ENCODE data around the gene POP7. TPM values are rescaled to one million over a fixed set of nuclear protein-coding genes. Genes with fewer than 3 reads are reported as not detected.

The POP7 gene
- total RNA-seq, 4 donors from 2014 or later: 15.8 to 44.8 (median 21.0) TPM

DNA sequence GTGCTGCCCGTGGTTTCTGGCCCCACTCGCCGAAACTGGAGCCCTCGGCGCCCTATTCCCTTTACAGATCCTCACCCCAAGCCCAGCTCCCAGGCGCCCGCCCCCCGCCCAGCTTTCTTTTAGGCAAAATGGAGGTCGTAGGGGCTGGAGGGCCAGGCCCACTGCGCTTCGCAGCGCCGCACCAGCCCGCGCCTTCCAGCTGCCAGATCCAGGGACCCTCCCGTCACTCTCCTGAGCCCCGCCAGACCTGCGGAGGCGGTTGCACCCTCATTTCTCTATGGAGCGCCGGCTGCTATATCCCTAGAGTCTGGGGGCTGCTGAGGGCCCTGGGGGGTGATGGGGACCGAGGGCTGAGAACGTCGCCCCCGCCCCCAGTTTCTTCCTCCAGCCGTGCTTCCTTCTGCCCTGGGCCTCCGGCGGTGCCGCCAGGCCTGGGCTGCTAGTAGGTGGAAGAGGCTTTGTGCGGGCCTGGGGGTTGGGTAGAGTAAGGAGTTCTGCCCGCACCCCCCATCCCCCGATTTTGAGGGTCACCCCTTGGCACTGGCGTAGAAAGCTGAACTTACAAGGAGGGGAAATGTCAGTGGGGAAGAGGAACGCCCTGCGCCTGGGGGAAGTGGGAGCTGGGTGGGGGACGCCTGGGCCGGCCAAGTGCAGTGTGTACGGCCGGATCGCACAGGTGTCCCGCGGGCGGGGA, 31.4 kb upstream of the POP7 start:
- Histone ChIP-seq H3K36me3 (peaks cover 25 to 30% of the 10 kb centered on the region in 2 donors), H3K27me3 (no peaks in the 10 kb centered on the region), H3K9me3 (no peaks in the 10 kb centered on the region), H3K4me1 (peaks cover 8 to 11% of the 10 kb centered on the region in 2 donors), H3K27ac (peak overlapping the region; percentile 91 to 95 (median 95)), H3K4me3 (replicated peaks in 1 of 3) (peak overlapping the region; percentile 27 to 93 (median 66))
- 0% methylated on average over 24 to 32 of the region's 43 CpGs for WGBS, 2 donors
- TF ChIP-seq, protein P1, sequence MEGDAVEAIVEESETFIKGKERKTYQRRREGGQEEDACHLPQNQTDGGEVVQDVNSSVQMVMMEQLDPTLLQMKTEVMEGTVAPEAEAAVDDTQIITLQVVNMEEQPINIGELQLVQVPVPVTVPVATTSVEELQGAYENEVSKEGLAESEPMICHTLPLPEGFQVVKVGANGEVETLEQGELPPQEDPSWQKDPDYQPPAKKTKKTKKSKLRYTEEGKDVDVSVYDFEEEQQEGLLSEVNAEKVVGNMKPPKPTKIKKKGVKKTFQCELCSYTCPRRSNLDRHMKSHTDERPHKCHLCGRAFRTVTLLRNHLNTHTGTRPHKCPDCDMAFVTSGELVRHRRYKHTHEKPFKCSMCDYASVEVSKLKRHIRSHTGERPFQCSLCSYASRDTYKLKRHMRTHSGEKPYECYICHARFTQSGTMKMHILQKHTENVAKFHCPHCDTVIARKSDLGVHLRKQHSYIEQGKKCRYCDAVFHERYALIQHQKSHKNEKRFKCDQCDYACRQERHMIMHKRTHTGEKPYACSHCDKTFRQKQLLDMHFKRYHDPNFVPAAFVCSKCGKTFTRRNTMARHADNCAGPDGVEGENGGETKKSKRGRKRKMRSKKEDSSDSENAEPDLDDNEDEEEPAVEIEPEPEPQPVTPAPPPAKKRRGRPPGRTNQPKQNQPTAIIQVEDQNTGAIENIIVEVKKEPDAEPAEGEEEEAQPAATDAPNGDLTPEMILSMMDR (IDR thresholded peaks at IDR 0.05): no peak
- no peak for TF ChIP-seq POLR2A (IDR thresholded peaks at IDR 0.05)
- intact Hi-C loops (cut with DNase I): no loop called here
- peak; percentile 45 for DNase-seq

DNA sequence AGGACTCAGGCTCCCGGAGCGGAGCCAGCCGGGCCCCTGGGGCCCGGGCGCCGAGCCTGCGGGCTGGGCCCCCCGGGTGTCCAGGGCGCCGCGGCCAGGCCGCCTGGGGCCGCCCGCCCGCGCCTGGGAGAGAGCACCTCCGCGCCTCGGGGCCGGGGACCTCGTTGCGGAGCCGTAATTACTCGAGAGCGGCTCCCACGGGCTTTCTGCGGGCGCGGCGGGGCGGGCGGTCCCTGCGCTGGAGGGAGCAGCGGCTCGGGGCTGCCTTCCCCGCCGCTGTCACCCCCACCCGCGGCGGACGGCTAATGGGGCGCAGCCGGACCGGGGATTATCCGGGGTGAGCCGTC, 30.8 kb upstream of the POP7 start:
- H3K27ac ChIP-seq: peak overlapping the region; percentile 28 to 95 (median 91)
- intact Hi-C loops (cut with DNase I): no loop called here
- peak in 1 of 2 donors; percentile 34 for DNase-seq
- no peaks in the 10 kb centered on the region for H3K27me3 ChIP-seq
- H3K36me3 ChIP-seq: peaks cover 25 to 32% of the 10 kb centered on the region in 2 donors
- H3K4me1 ChIP-seq: peaks cover 8 to 11% of the 10 kb centered on the region in 2 donors
- H3K4me3 ChIP-seq (replicated peaks in 1 of 3): peak overlapping the region; percentile 27 to 93 (median 66)
- no peak for TF ChIP-seq POLR2A (IDR thresholded peaks at IDR 0.05)
- TF ChIP-seq, protein P1 (IDR thresholded peaks at IDR 0.05): no peak
- WGBS, 2 donors: no CpG with 5 or more reads among the region's 46 CpGs
- no peaks in the 10 kb centered on the region for H3K9me3 ChIP-seq

DNA sequence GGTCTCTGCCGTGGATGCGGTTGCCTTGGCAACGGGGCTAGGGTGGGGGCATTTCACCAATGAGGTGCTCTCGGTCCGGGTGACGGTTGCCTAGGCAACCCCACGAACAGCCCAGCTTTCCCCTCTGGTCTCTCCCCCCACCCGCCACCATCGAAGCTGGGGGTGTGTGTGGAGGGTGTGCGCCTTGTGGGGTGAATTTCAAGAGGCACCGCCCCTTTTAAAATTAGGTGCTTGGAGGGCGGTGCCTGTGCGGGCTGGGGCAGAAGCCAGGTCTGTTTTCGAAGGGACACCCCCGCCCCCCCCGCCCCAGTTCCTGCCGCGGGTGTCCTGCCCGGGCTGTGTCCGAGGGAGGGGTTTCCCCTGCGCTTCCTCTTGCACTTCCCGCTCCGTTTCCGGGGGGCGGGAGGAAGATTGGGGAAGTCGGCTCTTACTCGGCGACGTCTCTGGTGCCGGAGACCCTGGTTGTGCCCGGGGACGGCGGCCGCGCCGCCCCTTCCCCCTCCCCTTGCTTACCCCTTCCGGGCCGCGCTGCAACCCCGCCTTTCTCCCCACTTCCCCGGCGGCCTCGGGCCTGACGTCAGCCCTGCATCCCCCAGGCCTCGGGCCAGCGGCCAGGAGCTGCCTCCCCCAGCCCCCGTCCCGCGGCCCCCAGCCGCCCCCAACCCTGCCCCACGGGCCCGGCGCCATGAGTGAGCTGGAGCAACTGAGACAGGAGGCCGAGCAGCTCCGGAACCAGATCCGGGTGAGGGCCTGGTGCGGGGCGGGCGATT, 30.2 kb upstream of the POP7 start:
- Histone ChIP-seq H3K36me3 (peaks cover 25 to 32% of the 10 kb centered on the region in 2 donors), H3K4me3 (replicated peaks in 1 of 3) (peak overlapping the region; percentile 27 to 93 (median 66)), H3K27me3 (no peaks in the 10 kb centered on the region), H3K27ac (peak overlapping the region; percentile 28 to 95 (median 91)), H3K9me3 (no peaks in the 10 kb centered on the region), H3K4me1 (peaks cover 8 to 11% of the 10 kb centered on the region in 2 donors)
- 0 to 2% methylated on average over 9 to 15 of the region's 59 CpGs for WGBS, 2 donors
- intact Hi-C loops (cut with DNase I): no loop called here
- DNase-seq: peak; percentile 68 to 75
- peak in 1 of 2 donors; percentile 21 for TF ChIP-seq POLR2A (IDR thresholded peaks at IDR 0.05)
- TF ChIP-seq, protein P1 (IDR thresholded peaks at IDR 0.05): no peak

DNA sequence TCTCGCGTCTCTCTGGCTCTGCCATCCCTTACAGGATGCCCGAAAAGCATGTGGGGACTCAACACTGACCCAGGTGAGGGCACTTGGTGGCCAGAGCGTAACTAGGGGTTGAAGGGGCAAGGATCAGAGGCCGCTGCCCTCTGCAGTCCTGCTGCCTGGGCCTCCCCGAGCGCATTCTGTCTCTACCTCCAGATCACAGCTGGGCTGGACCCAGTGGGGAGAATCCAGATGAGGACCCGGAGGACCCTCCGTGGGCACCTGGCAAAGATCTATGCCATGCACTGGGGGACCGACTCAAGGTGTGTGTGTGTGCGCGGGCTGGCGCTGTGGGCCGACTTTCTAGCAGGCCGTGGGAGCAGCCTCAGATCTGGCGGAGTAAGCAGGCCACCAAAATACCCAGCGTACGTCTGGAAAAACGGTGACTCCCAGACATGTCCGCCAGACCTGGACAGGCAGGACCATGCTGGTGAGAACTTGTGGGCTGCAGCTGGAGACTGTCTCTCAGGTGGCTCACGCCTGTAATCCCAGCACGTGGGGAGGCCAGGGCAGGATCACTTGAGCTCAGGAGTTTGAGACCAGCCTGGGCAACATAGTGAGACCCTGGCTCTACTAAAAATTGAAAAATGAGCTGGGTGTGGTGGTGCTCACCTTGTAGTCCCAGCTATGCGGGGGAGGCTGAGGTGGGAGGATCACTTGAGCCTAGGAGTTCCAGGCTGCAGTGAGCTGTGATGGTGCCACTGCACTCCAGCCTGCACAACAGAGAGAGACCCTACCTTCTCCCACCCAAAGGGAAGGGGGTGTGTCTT, 29.2 kb upstream of the POP7 start:
- Histone ChIP-seq H3K9me3 (no peaks in the 10 kb centered on the region), H3K27me3 (no peaks in the 10 kb centered on the region), H3K4me1 (peaks cover 8 to 11% of the 10 kb centered on the region in 2 donors), H3K4me3 (replicated peaks in 1 of 3) (no peak overlapping the region), H3K27ac (peak overlapping the region; percentile 28 to 95 (median 91)), H3K36me3 (peaks cover 29 to 35% of the 10 kb centered on the region in 2 donors)
- 81 to 90% methylated on average over 18 to 20 of the region's 23 CpGs for WGBS, 2 donors
- TF ChIP-seq, protein P1 (IDR thresholded peaks at IDR 0.05): no peak
- TF ChIP-seq POLR2A (IDR thresholded peaks at IDR 0.05): no peak
- DNase-seq: no peak
- intact Hi-C loops (cut with DNase I): no loop called here

Data from thyroid gland (tissue), 4 donors.